PC-9 (cell line): ENCODE data around the gene NLRP1.

Experiments used
- CTCF ChIP-seq: fragments of 200-600 bp; sonication (generic); conservative IDR thresholded peaks from 2 replicates; pipeline ENCODE4 v1.6.1; 2017; ENCODE audit warnings: mixed run types, antibody characterized with exemption, mild to moderate bottlenecking, moderate library complexity
- EZH2 ChIP-seq: fragments of 200-600 bp; sonication (generic); IDR thresholded peaks from 2 replicates; pipeline ENCODE4 v1.8.0; 2017; ENCODE audit warnings: antibody characterized with exemption, low read depth

- TF ChIP-seq EZH2 (no peak), CTCF (no peak)
Measured at GRCh38 chr17:5472511-5472910, 111.8 kb downstream of the NLRP1 start.
